Activated CD4-positive, alpha-beta T cell treated with anti-CD3 and anti-CD28 coated beads for 48 hours (primary cell): ENCODE measurements around the gene SCN4A.

Source experiments
- DNase-seq: peaks from one replicate; pipeline ENCODE4 v3.0.0-alpha.2; 2020

Gene SCN4A

DNA sequence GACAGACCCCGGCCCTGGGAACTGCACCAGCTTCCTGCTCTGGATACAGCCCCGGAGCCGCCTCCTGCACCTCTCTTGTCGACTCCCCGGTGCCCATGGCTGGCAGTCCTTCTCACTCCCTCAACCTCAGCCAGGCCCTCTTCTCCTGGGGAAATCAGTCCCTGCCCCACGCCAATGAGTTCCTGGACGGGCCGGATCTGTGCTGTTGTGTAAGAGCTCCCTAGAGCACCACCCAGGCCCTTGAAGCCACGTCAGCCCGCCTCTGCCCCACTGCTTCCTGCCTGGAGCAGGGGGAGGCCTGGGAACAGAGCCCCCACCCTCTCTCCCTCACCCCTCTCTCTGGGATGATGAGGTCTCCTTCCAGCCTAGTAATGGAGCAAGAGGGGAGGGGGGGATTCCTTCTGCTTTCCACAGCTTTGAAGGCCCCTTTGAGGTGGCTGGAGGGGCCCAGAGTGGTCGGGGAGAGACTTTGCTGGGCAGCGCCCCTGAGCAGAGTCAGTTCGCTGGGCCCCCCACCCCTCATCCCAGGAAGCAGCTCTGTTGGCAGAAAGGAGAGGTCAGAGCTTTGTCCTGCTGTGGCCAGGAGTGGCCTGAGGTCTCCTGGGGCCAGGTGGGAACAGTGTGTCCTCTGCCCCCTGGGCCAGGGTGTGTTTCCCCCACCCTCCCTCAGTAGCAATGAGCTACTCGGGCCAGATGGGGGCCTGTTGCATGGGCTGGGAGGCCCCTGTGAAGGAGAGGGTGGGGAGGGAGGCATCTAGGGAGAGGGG lies 29.2 kb upstream of the SCN4A start:
- no peak for DNase-seq

DNA sequence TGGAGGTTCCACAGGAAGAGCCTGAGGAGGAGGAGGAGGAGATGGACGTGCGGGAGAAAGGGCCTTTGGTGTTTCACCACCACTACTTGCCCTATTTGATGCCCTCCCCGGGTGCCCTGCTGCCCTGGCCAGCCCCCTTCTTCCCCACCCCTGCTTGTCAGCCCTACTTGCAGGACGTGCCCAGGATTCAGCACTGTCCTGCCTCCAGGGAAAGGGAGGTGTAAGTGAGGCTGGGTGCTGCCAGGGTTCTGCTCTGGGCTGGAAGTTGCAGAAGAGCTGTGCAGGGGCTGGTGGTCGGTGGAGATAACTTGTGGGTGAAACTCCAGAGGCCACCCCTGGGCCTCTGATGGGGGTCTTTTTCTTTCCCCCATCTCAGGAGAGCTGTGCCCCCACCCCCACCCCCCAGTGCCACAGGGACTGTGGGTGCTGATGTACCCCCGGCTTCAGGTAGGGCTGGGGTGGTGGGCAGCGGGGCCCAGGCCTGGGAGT lies 28.4 kb upstream of the SCN4A start:
- DNase-seq = no peak

- no peak for DNase-seq
Measured at GRCh38 chr17:63999680-64000531, 27.2 kb upstream of the SCN4A start.

GRCh38 chr17:63998721-63999679 lies 26.3 kb upstream of the SCN4A start:
- DNase-seq = no peak

DNA sequence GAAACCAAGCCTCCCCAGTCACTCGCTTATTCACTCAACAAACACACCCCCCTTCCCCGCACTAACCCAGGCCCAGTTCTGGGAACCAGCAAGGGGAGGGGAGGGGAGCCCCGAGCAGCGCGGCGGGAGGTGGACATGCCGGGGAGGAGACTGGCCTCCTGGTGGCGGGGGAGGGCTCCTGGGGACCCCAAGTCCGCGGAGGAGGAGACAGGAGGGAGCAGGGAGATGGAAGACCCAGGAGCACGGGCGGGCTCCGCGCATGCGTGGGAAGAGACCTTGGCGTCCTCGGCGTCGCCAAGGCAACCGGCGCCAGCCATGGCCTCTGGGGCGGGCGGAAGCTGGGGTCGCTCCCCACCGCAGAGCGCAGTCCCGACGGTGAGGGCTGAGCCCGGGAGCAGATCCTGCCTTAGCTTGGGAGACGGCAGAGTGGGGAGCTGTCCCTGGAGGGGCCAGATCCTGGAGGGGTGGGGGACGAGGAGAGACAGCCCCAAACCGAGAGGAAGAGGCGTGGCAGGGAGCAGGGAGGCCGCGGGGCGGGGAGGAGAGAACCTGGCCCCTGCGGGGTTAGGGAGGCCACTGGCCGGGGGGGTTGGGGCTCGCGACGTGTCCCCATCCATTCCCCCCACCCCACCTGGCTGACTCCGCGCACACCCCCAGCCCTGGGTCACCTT lies 25.5 kb upstream of the SCN4A start, which contains the start of gene PRR29:
Gene PRR29 (plus strand): TSS at position 302 of the 671 bp plus-strand sequence. CDS start 14 bp downstream, at position 316.
- peak; percentile 80 for DNase-seq

DNA sequence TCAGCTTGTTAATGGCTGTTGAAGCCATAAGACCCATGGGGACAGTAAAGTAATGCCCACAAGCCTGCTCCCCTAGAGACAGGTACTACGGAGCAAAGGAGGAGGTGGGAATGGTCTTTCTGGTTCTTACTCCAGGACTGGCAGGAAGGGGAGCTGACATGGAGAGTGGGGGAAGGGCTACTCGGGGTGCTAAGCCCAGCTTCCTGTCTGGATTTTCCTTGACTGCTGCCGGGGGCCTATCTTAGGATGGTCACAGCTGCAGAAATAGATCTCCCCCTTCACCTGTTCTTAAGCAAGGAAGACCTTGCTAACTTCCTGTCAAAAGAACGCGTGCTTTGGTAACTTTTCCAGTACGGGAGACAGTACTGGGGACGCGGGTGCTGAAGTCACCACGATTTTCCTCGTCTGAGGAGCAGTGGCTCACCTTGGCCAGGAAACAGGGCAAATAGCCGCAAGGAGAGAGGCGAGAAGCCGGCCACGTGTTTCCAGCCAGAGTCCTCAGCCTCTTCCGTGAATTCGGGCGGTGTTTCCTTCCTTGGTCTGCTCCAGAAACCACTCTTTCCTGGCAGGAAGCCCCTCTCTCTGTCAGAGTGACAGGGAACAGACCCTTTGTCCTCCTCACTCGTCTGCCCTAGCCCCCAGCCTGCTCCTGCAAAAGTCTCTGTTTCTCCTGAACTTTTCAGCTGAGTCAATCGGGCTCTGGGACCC lies 24.8 kb upstream of the SCN4A start:
- no peak for DNase-seq

- no peak for DNase-seq
Measured at GRCh38 chr17:63996430-63997182, 23.9 kb upstream of the SCN4A start.

GRCh38 chr17:63995626-63996025 lies 22.9 kb upstream of the SCN4A start:
- no peak for DNase-seq

- DNase-seq = no peak
Measured at GRCh38 chr17:63993368-63993985, 20.8 kb upstream of the SCN4A start.

GRCh38 chr17:63991611-63992010 lies 18.9 kb upstream of the SCN4A start:
- no peak for DNase-seq

DNA sequence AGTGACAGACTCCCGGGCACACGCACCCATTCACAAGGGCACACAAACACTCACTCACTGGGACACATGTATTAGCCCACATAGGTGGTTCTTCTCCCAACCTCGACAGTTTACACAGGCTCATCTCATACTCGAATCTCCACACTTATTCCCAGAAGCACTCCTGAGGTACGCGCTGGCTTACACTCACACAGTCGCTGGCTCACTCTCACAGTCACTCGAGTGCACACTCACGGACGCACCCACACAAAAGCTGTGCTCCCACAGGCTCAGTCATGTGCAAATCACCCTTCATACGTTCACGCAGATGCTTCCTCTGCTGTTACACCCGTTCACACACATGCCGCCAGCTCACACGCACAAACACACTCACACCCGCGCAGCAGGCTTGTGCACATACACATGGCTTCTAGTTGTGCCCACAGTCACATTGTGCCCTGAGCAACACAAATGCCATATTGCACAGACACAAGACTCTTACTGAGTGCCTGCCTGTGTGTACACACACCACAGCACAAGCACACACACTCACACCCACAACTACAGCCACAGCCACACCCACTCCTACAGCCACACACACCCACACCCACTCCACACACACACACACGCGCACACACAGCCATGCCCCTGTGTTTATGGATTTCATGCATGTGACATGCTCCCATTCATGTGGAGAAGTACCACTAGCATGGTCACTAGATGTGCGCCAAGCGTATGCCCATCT lies 17.1 kb upstream of the SCN4A start:
- no peak for DNase-seq

- DNase-seq = no peak
Measured at GRCh38 chr17:63988741-63989621, 16.3 kb upstream of the SCN4A start.

DNA sequence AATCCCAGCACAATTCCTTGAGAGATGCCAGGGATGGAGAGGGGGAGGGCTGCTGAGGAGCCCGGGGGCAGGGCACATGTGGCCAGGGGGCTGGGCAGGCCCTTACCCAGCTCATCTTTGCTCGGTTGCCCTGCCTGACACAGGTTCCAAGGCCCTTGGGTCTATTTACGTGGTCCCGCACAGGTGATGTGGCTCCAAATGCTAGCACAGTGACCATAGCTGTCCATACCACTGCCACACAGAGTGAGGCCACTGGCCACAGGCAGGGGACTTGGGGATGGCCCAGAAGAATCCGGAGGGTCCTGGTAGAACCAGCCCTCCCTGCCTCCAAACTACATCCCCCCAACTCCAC lies 15.4 kb upstream of the SCN4A start:
- DNase-seq = no peak

- no peak for DNase-seq
Measured at GRCh38 chr17:63987221-63988126, 14.8 kb upstream of the SCN4A start.

- no peak for DNase-seq
Measured at GRCh38 chr17:63986821-63987220, 14.1 kb upstream of the SCN4A start.

DNA sequence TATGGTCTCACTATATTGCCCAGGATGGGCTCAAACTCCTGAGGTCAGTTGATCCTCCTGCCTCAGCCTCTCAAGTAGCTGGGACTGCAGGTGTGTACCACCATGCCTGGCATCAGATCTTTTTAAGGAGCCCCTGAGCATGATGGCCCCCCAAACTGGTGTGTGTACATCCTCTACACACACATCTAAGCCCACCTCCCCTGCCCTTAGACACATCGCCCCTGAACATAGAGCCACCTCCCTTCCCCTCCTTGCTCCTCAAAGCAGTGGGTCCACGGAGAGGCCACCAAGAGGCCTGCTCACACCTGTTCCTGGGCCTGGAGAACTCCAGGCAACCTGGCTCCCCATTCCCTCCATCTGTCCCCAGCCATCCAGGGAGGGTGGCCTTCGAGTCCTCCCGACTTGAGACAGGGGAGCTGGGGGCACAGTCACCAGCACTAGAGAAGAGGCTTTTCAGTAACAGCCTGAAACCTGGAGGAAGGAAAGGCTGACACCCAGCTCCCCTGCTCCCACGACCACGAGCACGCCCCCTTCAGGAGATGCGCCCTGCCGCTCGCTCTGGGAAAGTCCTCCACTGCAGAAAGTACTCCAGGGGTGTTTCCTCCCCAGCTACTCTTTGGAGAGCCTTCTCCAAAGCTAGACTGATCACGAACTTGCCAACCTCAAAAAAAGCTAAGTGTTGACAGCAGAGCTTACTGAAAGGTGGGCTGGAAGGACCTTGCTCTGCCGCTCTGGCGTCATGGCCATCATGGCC lies 12.8 kb upstream of the SCN4A start:
- DNase-seq = no peak
